ENCODE results near the gene TANGO6. TPM values are rescaled to one million over a fixed set of nuclear protein-coding genes. Genes with fewer than 3 reads are reported as not detected.

Gene TANGO6
- polyA plus RNA-seq, 2 of the 4 experiments (the other 2 are of a cell fraction), result 8.1 to 19.5 TPM

DNA sequence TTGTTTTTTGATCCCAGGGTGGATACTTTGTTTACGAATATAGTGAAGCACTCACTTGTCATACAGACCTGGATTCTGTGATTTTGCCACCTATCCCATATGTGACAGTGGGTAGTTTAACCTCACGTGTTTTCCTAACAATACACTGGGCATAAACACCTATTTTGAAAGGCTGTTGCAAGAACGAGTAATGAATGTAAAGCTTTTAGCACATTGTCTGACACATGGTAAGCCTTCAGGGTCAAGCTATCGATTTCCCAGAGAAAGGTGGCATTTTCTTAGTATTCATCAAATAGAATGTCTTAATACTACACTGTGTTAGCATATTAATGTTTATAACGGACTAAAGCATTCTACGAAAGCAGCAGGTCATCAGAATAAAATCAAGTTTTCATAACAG, 287.1 kb downstream of the TANGO6 start:
- no peak for FAIRE-seq
- H3K4me1 ChIP-seq, result peaks cover 26% of the 10 kb centered on the region
- WGBS (ENCODE audit: missing lambda C conversion rate), result 81% methylated on average over 6 of the region's 6 CpGs
- peak overlapping the region in 1 of 2 experiments; percentile 93; a peak in 1 of 6 replicates for H3K27ac ChIP-seq
- TF ChIP-seq CEBPB (IDR thresholded peaks at IDR 0.05) (no peak), ZFP36 (IDR thresholded peaks at IDR 0.05; ENCODE audit: borderline replicate concordance, partially characterized antibody) (no peak), FOSL2 (IDR thresholded peaks at IDR 0.05) (no peak), FOSL2 (CRISPR knock-in tag; IDR thresholded peaks at IDR 0.05) (no peak), RARB (CRISPR knock-in tag; IDR thresholded peaks at IDR 0.05) (peak; percentile 36; the same call in 1 of the 2 replicates), EHF (CRISPR knock-in tag; IDR thresholded peaks at IDR 0.05) (no peak), HOXA7 (CRISPR knock-in tag; IDR thresholded peaks at IDR 0.05) (no peak), CHD4 (IDR thresholded peaks at IDR 0.05; ENCODE audit: borderline replicate concordance) (no peak)
- H3K9me3 ChIP-seq, result no peaks in the 10 kb centered on the region
- no peak overlapping the region for H3K4me3 ChIP-seq
- ATAC-seq, result no peak
- DNase-seq (ENCODE audit: low read depth in 1 of 2, low spot score in 1 of 2), result no peak
- ChIA-PET CTCF (interaction anchor here (0.9 to 24.8 kb wide), 8 partner anchors 10 to 283 kb away, joined by 3 to 503 read pairs (median 4); no protein-coding TSS in a partner anchor), POLR2A (interaction anchor here (1.4 kb wide), 2 partner anchors 24 to 58 kb away, joined by 3 to 4 read pairs; no protein-coding TSS in a partner anchor)
- peak overlapping the region; percentile 88 for H3K4me2 ChIP-seq

DNA sequence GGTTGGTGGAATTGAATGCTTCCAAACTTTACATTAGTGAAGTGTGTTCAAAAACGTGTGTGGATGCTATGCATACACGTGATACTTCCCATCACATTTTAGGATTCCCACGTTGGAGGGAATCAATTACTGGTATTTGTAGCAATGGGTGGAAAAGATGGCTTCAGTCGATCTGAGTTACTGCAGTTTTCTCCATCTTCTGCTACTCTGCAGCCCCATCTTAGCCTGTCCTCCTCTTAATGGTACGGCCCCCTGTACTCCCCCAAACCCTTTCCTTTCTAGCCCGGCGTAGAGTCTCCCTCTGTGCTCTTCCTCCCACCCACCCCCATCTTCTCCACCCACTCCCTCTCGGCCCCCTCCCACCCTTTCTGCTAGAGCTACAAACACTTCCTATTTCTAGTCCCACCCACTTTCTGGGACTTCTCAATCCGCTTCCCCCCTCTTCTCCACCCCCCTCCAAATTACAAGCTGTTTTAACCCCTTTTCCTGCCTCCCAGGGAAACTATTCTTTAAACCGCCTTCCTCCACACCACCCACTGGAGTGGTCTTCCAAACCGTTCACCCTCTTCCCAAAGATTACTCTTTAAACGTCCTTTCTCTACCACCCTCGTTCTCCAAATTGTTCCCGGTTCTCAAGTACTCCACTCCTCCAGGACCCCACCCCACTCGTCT, 288.0 kb downstream of the TANGO6 start:
- FAIRE-seq (no peak), ATAC-seq (peak in 1 of 2 experiments; percentile 24; a peak in 3 of 6 replicates), DNase-seq (ENCODE audit: low read depth in 1 of 2, low spot score in 1 of 2) (peak; percentile 39 to 54)
- H3K4me2 ChIP-seq, result peak overlapping the region; percentile 88
- 4% methylated on average over 14 of the region's 15 CpGs for WGBS (ENCODE audit: missing lambda C conversion rate)
- H3K4me3 ChIP-seq, result peak overlapping the region; percentile 79
- H3K27ac ChIP-seq, result peak overlapping the region; percentile 93 to 96
- ChIA-PET CTCF (interaction anchor here (0.6 to 24.8 kb wide), 3 partner anchors 179 to 421 kb away, joined by 3 to 503 read pairs (median 4); no protein-coding TSS in a partner anchor), POLR2A (interaction anchor here (0.6 kb wide), 1 partner anchor 60 kb away, joined by 3 read pairs; no protein-coding TSS in a partner anchor)
- TF ChIP-seq, protein P1, sequence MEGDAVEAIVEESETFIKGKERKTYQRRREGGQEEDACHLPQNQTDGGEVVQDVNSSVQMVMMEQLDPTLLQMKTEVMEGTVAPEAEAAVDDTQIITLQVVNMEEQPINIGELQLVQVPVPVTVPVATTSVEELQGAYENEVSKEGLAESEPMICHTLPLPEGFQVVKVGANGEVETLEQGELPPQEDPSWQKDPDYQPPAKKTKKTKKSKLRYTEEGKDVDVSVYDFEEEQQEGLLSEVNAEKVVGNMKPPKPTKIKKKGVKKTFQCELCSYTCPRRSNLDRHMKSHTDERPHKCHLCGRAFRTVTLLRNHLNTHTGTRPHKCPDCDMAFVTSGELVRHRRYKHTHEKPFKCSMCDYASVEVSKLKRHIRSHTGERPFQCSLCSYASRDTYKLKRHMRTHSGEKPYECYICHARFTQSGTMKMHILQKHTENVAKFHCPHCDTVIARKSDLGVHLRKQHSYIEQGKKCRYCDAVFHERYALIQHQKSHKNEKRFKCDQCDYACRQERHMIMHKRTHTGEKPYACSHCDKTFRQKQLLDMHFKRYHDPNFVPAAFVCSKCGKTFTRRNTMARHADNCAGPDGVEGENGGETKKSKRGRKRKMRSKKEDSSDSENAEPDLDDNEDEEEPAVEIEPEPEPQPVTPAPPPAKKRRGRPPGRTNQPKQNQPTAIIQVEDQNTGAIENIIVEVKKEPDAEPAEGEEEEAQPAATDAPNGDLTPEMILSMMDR (IDR thresholded peaks at IDR 0.05), result no peak
- TF ChIP-seq ZNF302 (CRISPR knock-in tag; IDR thresholded peaks at IDR 0.05), result no peak
- TF ChIP-seq HDAC2 (IDR thresholded peaks at IDR 0.05), result no peak
- no peak for TF ChIP-seq EHF (CRISPR knock-in tag; IDR thresholded peaks at IDR 0.05)
- no peak for TF ChIP-seq RAD21 (conservative IDR thresholded peaks at IDR 0.05 in 1 of 2, IDR thresholded peaks at IDR 0.05 in 1 of 2)
- TF ChIP-seq, protein P2, sequence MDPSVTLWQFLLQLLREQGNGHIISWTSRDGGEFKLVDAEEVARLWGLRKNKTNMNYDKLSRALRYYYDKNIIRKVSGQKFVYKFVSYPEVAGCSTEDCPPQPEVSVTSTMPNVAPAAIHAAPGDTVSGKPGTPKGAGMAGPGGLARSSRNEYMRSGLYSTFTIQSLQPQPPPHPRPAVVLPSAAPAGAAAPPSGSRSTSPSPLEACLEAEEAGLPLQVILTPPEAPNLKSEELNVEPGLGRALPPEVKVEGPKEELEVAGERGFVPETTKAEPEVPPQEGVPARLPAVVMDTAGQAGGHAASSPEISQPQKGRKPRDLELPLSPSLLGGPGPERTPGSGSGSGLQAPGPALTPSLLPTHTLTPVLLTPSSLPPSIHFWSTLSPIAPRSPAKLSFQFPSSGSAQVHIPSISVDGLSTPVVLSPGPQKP (IDR thresholded peaks at IDR 0.05; ENCODE audit: low read depth, low read length), result no peak
- TF ChIP-seq EHMT2 (IDR thresholded peaks at IDR 0.05; ENCODE audit: low read depth), result no peak
- TF ChIP-seq SREBF2 (IDR thresholded peaks at IDR 0.05), result no peak
- no peak for TF ChIP-seq MAZ (IDR thresholded peaks at IDR 0.05; ENCODE audit: borderline replicate concordance, low read depth, low read length)
- no peak for TF ChIP-seq ATOH8 (CRISPR knock-in tag; IDR thresholded peaks at IDR 0.05; ENCODE audit: low read depth)
- no peak for TF ChIP-seq HOXB5 (CRISPR knock-in tag; IDR thresholded peaks at IDR 0.05)
- H3K4me1 ChIP-seq, result peaks cover 26% of the 10 kb centered on the region
- H3K9me3 ChIP-seq, result no peaks in the 10 kb centered on the region
